COLO829 (cell line): Measurements from ENCODE around the gene SAMD8.

Source experiments
- DNase-seq: peaks from one replicate; pipeline ENCODE4 v3.0.0; 2012; ENCODE audit warnings: low spot score

SAMD8 gene

GRCh38 chr10:75111365-75111906 is at the start of gene SAMD8:
Gene SAMD8, plus strand, starts transcription at chr10:75111656. Its CDS starts 38,873 bp downstream, at chr10:75150529.
- no peak for DNase-seq

GRCh38 chr10:75061709-75062505 is 49.5 kb upstream of the SAMD8 start:
- DNase-seq, result no peak

- no peak for DNase-seq
Observed at GRCh38 chr10:75062506-75063299, 48.8 kb upstream of the SAMD8 start.

GRCh38 chr10:75063461-75064230 is 47.8 kb upstream of the SAMD8 start:
- DNase-seq, result no peak

GRCh38 chr10:75065076-75065475 is 46.4 kb upstream of the SAMD8 start:
- DNase-seq, result no peak

GRCh38 chr10:75066271-75066670 is 45.2 kb upstream of the SAMD8 start:
- DNase-seq, result no peak

- DNase-seq, result no peak
Observed at GRCh38 chr10:75067272-75067671, 44.2 kb upstream of the SAMD8 start.

GRCh38 chr10:75068523-75068922 is 42.9 kb upstream of the SAMD8 start:
- DNase-seq, result no peak

GRCh38 chr10:75070476-75070875 is 41.0 kb upstream of the SAMD8 start:
- DNase-seq, result no peak

- no peak for DNase-seq
Observed at GRCh38 chr10:75070961-75071428, 40.5 kb upstream of the SAMD8 start.

GRCh38 chr10:75071756-75072155 is 39.7 kb upstream of the SAMD8 start:
- no peak for DNase-seq

- DNase-seq, result no peak
Observed at GRCh38 chr10:75072727-75073126, 38.7 kb upstream of the SAMD8 start.

GRCh38 chr10:75073442-75073841 is 38.0 kb upstream of the SAMD8 start:
- no peak for DNase-seq

- DNase-seq, result no peak
Observed at GRCh38 chr10:75074711-75075445, 36.6 kb upstream of the SAMD8 start.

GRCh38 chr10:75076348-75076747 is 35.1 kb upstream of the SAMD8 start:
- DNase-seq, result no peak

GRCh38 chr10:75079436-75080083 is 31.9 kb upstream of the SAMD8 start:
- DNase-seq, result no peak

- no peak for DNase-seq
Observed at GRCh38 chr10:75080554-75080953, 30.9 kb upstream of the SAMD8 start.

GRCh38 chr10:75081379-75081778 is 30.1 kb upstream of the SAMD8 start:
- DNase-seq, result no peak

GRCh38 chr10:75083972-75084833 is 27.3 kb upstream of the SAMD8 start:
- DNase-seq, result no peak

- DNase-seq, result no peak
Observed at GRCh38 chr10:75084834-75085384, 26.5 kb upstream of the SAMD8 start.
